ENCODE data around the gene SH3RF3.

- TF ChIP-seq, protein P1, sequence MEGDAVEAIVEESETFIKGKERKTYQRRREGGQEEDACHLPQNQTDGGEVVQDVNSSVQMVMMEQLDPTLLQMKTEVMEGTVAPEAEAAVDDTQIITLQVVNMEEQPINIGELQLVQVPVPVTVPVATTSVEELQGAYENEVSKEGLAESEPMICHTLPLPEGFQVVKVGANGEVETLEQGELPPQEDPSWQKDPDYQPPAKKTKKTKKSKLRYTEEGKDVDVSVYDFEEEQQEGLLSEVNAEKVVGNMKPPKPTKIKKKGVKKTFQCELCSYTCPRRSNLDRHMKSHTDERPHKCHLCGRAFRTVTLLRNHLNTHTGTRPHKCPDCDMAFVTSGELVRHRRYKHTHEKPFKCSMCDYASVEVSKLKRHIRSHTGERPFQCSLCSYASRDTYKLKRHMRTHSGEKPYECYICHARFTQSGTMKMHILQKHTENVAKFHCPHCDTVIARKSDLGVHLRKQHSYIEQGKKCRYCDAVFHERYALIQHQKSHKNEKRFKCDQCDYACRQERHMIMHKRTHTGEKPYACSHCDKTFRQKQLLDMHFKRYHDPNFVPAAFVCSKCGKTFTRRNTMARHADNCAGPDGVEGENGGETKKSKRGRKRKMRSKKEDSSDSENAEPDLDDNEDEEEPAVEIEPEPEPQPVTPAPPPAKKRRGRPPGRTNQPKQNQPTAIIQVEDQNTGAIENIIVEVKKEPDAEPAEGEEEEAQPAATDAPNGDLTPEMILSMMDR (IDR thresholded peaks at IDR 0.05; ENCODE audit: insufficient read depth, low read depth, low read length): no peak
- TF ChIP-seq EZH2 (IDR thresholded peaks at IDR 0.05; ENCODE audit: insufficient read depth, low read length): no peak
Measured at GRCh38 chr2:109385506-109385905, 256.5 kb downstream of the SH3RF3 start.
